NT2/D1 (cell line): Measurements from ENCODE around the gene OPCML.

Experiments used
- DNase-seq: peaks from one replicate; pipeline ENCODE4 v3.0.0-alpha.2; 2011; ENCODE audit warnings: low read depth, low spot score
- H3K27me3 ChIP-seq: 2 replicates; pipeline ENCODE4 v1.6.0; 2011; ENCODE audit warnings: mild to moderate bottlenecking; ENCODE audit not compliant: insufficient read length, insufficient read depth
- H3K36me3 ChIP-seq: 2 replicates; pipeline ENCODE4 v1.6.1; 2011; ENCODE audit warnings: mild to moderate bottlenecking, low read length, mixed read lengths; ENCODE audit not compliant: insufficient read depth, insufficient read length
- H3K4me1 ChIP-seq: 2 replicates; pipeline ENCODE4 v1.5.1; 2011; ENCODE audit not compliant: insufficient read depth, insufficient read length
- H3K4me3 ChIP-seq: 2 replicates; pipeline ENCODE4 v1.5.1; 2011; ENCODE audit warnings: low read depth; ENCODE audit not compliant: insufficient read length
- H3K9ac ChIP-seq: 2 replicates; pipeline ENCODE4 v1.6.0; 2011; ENCODE audit warnings: low read depth; ENCODE audit not compliant: insufficient read length
- H3K9me3 ChIP-seq: 2 replicates; pipeline ENCODE4 v1.5.1; 2011; ENCODE audit warnings: mild to moderate bottlenecking, low read length; ENCODE audit not compliant: insufficient read depth
- SUZ12 ChIP-seq: IDR thresholded peaks from 2 replicates; pipeline ENCODE4 v1.6.1; 2011; ENCODE audit not compliant: insufficient read length, insufficient read depth; ENCODE audit errors: extremely low read depth
- YY1 ChIP-seq: IDR thresholded peaks from 2 replicates; pipeline ENCODE4 v1.6.1; 2011; ENCODE audit not compliant: insufficient read length, insufficient read depth
- ZNF274 ChIP-seq: IDR thresholded peaks from 2 replicates; pipeline ENCODE4 v1.6.1; 2011; ENCODE audit warnings: mild to moderate bottlenecking, low read depth, low read length

OPCML gene

DNA sequence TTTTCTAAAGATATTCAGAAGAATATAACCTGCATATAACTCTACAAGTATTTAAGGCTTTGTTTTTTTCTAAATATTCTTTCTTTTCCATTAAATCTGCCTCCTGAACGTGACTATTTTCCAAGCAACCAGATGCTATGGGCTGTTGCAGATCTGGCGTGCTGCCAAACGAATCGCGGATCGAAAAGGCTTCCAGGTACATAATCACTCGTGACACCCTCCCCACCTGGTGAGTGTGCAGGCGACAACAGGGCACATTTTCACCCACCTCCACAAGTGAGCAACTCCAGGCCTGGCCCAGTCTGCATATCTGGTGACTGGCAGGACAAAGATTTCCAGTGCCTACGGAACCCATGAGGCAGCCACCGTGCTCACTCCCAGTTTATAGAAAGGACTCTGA, 660.1 kb downstream of the OPCML start:
- H3K4me1 ChIP-seq = no peaks in the 10 kb centered on the region
- no peak for DNase-seq
- H3K36me3 ChIP-seq = no peaks in the 10 kb centered on the region
- no peak overlapping the region for H3K4me3 ChIP-seq
- no peaks in the 10 kb centered on the region for H3K9me3 ChIP-seq
- H3K27me3 ChIP-seq = no peaks in the 10 kb centered on the region
- TF ChIP-seq ZNF274 = no peak
- TF ChIP-seq YY1 = no peak
- no peak for TF ChIP-seq SUZ12
- no peak overlapping the region for H3K9ac ChIP-seq

DNA sequence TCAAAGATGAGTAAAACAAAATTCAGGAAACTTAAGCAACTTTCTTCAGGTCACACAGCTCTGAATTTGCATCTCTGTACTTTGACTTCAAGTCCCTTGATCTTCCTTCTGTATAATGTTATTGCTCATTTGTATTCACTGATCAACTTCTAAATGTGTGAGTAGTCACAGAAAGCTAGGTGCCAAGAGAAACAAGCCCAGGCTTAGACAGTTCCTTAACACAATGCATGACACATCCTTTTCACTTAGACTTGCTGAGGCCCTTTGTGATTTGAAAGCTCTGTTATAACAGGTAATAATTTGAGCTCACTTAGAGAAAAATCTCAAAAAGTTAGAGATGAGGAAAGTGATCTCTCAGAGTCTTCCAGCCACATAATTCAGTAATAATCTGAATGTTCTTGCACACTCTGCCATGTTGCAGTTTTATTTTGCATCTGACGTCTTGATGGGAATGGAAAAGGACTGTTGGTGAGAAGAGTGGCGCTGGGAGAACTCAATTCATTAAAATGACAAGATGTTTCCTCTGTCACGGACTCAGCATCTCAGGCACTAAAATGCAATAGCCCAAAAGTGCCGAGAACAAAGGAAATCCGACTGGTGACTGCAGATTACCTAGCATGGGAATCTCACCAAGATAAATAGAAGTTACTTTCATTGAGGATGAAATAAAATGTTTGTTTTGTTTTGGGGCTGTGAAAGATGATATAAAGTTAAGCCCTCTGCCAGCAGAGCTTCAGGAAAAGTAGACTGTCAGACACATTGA, 665.3 kb downstream of the OPCML start:
- Histone ChIP-seq H3K36me3 (no peaks in the 10 kb centered on the region), H3K9me3 (no peaks in the 10 kb centered on the region), H3K27me3 (no peaks in the 10 kb centered on the region), H3K9ac (no peak overlapping the region), H3K4me3 (no peak overlapping the region), H3K4me1 (no peaks in the 10 kb centered on the region)
- DNase-seq = no peak
- no peak for TF ChIP-seq YY1
- TF ChIP-seq SUZ12 = no peak
- no peak for TF ChIP-seq ZNF274

DNA sequence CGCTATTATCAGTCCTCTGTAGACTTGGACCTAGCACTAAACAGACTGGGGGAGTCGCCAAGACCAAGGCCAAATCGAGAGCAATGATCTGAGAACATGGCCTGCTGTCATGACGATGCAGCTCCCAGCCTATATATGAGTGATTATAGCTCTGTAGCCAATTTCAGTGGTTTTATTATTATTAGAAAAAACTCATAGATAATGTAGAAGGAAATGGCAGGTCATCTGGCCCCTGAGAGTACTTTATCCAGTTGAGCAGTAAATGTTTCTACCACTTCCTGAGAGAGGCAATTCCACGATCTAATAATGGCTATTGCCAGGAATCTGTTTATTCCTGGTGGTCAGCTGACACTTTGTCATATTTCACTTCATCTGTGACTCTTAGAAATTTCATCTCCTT, 666.7 kb downstream of the OPCML start:
- Histone ChIP-seq H3K4me1 (no peaks in the 10 kb centered on the region), H3K9me3 (no peaks in the 10 kb centered on the region), H3K4me3 (no peak overlapping the region), H3K27me3 (no peaks in the 10 kb centered on the region), H3K9ac (no peak overlapping the region), H3K36me3 (no peaks in the 10 kb centered on the region)
- DNase-seq = no peak
- TF ChIP-seq SUZ12 (no peak), ZNF274 (no peak), YY1 (no peak)

DNA sequence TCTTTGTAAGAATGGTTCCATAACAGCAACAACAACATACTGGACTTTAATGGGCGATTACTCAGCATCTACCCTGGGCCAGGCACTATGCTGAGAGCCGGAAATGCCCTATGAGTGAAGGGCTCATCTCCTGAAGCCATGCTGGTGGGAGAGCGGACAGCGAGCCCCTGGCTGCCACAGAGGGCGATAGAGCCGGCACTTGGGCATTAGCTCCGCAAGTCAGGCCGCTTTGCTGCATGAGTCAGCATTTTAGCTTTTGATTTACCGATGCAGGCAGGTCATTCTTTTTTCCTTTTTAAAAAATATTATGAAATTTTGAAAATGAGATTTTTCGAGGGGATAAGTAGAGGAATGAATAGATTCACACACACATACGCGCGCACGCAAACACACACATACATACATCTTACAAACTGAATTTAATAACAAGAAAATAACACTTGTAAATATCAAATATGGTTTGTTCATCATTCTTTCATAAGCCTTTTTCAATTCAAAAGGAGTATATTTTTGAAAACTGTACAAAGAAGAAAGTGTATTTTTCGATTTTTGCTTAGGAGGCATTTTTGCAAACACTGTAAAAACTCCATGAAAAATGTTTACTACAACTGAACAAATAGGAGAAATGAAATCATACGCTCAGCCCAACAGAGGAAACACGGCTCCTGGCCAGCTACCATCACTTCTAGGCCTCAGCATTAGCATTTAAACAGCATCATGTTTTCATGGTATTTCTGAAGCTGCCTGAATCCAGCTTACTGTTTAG, 667.3 kb downstream of the OPCML start:
- H3K27me3 ChIP-seq = no peaks in the 10 kb centered on the region
- no peak overlapping the region for H3K9ac ChIP-seq
- no peaks in the 10 kb centered on the region for H3K36me3 ChIP-seq
- no peaks in the 10 kb centered on the region for H3K9me3 ChIP-seq
- H3K4me3 ChIP-seq = no peak overlapping the region
- no peaks in the 10 kb centered on the region for H3K4me1 ChIP-seq
- no peak for TF ChIP-seq YY1
- TF ChIP-seq SUZ12 = no peak
- no peak for TF ChIP-seq ZNF274
- DNase-seq = peak; percentile 46

DNA sequence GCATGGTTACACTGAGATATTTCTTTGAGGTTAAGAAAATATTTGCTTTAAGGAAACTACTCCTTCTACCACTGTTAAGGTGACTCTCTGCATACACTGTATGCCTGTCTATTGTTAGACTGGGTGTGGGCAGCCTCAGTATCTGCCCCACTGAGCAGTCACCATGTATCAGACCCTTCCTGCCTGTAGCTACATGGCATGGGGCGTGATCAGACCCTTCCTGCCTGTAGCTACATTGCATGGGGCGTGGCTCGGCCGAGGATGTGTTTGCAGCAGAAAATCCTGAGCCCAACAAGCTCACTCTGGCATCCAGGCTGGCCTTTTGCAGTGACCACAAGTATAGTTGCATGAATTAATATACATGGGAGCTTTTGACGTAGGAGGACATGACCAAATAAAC, 669.4 kb downstream of the OPCML start:
- Histone ChIP-seq H3K4me3 (no peak overlapping the region), H3K9ac (no peak overlapping the region), H3K36me3 (no peaks in the 10 kb centered on the region), H3K27me3 (no peaks in the 10 kb centered on the region), H3K9me3 (no peaks in the 10 kb centered on the region), H3K4me1 (peaks cover 2% of the 10 kb centered on the region)
- DNase-seq = no peak
- TF ChIP-seq SUZ12 (no peak), YY1 (no peak), ZNF274 (no peak)

DNA sequence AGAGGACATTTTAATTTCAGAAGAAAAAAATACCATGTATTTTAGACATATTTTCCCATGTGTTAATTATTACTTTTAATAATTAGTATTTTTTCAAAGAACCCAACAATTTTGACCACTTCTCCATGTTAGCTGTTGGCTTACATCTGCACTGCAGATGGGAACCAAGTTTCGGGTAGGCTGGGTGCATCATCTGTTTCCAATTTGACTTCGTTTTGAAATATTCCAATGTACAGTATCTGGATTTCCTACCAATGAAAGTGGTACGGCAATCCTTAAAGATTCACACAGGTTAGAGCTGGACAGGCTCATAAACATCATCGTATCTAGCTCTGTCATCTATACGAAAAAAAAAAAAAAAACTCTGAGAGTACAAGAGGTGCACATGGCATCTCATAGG, 670.2 kb downstream of the OPCML start:
- no peak for DNase-seq
- no peaks in the 10 kb centered on the region for H3K27me3 ChIP-seq
- TF ChIP-seq ZNF274 = no peak
- no peak for TF ChIP-seq SUZ12
- TF ChIP-seq YY1 = no peak
- no peaks in the 10 kb centered on the region for H3K36me3 ChIP-seq
- no peaks in the 10 kb centered on the region for H3K9me3 ChIP-seq
- H3K9ac ChIP-seq = no peak overlapping the region
- H3K4me1 ChIP-seq = peaks cover 5% of the 10 kb centered on the region
- H3K4me3 ChIP-seq = no peak overlapping the region

DNA sequence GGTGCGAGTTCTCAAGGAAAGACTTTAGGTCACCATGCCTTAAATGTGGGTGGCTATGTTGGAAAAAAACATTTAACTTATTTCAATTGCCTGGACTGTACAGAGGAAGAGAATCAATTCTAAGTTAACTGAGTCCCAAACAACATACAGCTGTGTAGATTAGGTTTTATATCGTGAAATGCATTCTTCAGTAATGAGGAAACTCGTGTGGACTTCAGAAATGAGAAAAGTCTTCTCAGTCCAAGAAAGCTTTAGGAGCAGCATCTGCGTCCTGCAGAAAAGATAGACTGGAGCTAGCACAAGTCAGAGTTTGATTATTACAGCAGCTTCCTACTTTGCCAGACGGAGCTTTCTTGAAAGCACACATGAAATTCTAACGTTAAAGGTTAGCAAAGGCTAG, 673.0 kb downstream of the OPCML start:
- no peaks in the 10 kb centered on the region for H3K27me3 ChIP-seq
- peaks cover 5% of the 10 kb centered on the region for H3K4me1 ChIP-seq
- H3K9me3 ChIP-seq = peaks cover 15% of the 10 kb centered on the region; the same call in 1 of the 2 replicates
- H3K9ac ChIP-seq = no peak overlapping the region
- no peak for DNase-seq
- TF ChIP-seq SUZ12 (no peak), ZNF274 (no peak), YY1 (no peak)
- no peaks in the 10 kb centered on the region for H3K36me3 ChIP-seq
- no peak overlapping the region for H3K4me3 ChIP-seq
